Erythroblast (primary cell): Measurements from ENCODE around the gene DOCK4.

ENCODE experiments used
- GATA1 ChIP-seq: IDR thresholded peaks from 2 replicates; pipeline ENCODE4 v1.6.1; 2011; ENCODE audit warnings: low read depth, mild to moderate bottlenecking, control low read depth, low read length, moderate library complexity
- POLR2A ChIP-seq: IDR thresholded peaks from 2 replicates; pipeline ENCODE4 v1.6.1; 2011; ENCODE audit warnings: mild to moderate bottlenecking, low read length

- no peak for TF ChIP-seq POLR2A
- no peak for TF ChIP-seq GATA1
Measured at GRCh38 chr7:111903797-111904196, 302.4 kb downstream of the DOCK4 start.
